NCI-H748 (cell line): ENCODE data around the gene FBXO41.

Experiments used
- DNase-seq: peaks from one replicate; lab custom pipeline; 2025; ENCODE audit not compliant: unreplicated experiment; lab: John Stamatoyannopoulos, UW

Gene FBXO41

DNA sequence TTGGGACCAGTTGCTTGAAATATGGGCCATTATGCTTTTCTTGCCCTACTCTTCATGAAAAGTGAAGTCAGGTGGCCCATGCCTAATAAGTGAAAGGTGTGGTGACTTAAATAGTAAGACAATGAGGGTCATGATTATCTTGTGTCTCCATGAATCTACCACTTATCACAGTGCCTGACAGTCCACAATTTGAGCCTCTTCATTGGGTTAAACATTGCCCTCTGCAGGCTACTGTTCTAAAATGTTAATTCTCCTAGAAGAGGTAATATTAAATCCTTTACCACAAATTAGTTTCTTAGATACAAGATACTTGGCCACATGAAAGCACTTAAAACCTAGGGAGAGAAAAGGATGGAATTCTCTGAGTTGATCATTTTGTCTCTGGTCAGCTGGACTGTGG is 5.0 kb upstream of the FBXO41 start:
- no peak for DNase-seq

- DNase-seq: no peak
Observed at GRCh38 chr2:73286134-73286655, 1.9 kb upstream of the FBXO41 start.

DNA sequence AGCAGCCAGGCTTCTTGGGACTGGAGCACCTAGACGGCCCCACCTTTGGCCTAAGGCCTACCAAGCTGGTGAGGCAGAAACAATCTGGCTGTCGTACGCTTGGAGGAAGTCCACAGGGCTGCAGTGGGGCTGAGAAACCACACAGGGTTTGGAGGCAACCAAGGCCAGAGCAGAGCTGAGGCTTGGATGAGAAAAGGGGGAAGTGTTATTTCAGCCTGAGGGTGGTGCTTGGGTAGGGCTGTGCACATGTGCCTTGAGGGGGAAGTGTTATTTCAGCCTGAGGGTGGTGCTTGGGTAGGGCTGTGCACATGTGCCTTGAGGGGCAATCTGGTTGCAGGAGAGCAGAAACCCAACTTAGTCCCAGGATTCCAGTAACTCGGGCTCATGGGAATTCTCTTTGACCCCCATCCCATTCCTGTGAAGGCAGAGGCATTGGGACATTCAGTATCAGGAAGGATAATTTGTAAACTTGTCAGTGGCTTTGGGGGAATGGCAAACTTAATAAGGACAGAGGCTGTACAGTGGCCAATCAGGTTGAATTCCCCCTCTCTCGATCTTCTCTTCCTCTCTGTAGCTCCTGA is 971 bp upstream of the FBXO41 start:
- DNase-seq: no peak

DNA sequence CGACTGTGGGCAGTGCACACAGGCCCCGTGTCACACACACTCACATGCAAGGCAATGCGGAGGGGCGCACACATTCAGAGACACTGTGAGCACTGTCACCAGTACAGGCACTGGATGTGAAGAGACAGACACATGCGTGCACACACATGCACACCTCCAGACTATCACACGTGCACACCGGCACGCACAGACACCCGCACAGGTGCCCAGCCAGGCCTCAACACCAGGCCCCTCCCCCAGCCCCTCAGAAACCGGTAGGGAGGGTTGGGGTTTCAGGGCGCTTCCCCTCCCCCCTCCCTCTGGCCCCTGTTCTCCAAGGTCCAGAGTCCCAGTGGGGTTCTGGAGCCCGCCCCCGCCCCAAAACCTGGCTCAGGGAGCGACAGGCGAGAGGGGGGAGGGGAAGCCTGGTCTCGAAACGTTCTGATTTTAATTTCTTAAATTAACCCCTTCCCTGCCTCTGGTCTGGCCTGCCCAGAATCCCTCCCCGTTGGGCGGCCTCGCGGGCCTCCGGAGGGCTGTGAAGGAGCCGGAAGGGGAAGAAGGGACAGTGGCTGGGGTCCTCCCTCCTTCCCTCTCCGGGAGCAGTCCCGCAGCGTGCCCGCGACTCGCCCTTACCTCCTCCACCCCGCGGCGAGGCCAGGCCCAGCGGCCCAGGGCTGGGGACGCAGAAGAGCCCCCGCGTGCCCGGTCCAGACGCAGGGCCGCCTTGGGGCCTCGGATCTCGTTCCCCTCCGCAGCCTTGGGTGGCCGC is 558 bp downstream of the FBXO41 start:
- peak; percentile 50 for DNase-seq

DNA sequence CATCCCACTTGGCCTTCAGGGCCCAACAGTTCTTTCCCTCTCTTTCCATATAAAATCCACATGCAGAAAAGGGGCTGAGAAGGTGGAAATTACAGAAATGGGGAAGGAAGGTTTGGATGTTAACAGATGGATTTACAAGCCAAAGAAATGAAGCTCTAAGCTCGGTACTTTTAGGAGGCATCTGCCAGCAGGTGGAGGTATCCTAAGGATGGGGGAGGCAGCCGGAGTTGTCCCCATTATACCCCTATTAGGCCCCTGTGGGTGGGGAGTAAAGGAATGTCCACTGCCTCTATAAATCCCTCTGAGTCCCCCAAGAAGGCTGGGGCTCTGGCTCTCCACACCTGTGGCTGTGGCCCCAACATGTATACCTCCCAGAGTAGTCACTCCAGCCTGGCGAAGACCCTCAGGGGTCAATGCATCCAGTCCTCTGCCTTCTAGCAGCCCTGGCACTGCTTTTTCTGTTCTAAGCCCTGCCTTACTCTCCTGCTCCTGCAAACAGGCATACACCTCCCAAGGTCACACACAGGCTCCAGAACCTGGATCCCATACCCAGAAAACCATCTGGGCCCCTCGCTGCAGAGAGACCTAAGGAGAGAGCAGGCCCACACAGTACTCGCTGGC is 1.2 kb downstream of the FBXO41 start:
- no peak for DNase-seq

GRCh38 chr2:73281244-73281643 is 3.0 kb downstream of the FBXO41 start:
- no peak for DNase-seq

DNA sequence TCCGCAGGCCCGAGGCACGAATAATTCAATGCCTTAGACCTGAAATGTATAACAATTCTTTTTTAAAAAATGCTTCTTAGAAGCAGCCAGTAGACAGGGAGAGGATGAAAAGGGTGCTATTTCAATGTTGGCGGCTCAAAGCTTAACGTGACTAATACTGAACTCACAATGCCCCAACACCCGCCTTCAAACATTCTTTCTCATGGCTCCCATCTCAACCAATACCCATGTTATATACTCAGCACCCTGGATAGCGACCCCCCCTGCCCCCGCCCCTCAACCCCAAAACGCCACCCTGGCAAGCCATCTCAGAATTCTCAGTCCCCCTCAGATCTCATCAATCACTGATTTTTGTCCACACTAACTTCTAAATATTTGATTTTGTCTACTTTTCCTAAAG is 4.4 kb downstream of the FBXO41 start:
- no peak for DNase-seq

DNA sequence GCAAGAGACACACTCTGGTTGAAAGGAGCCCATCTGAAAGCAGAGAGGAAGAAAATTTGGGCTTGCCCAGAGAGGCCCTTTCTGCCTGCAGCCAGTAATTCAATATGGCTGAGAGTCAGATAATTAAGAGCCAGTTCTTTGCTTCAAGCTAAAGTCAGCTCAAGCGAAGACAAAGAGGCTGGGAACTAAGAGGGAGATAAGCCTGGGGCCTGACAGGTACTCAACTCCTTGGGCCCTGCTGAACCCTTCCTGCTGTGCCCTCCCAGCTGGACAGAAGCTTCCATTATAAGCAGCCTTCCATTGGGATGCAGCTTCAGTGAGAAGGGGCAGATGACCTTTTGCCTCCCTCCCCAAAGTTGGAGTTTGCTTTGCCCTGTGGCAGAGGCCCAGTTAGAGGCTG is 12.0 kb downstream of the FBXO41 start:
- no peak for DNase-seq

- peak; percentile 45 for DNase-seq
Observed at GRCh38 chr2:73269686-73270465, 14.4 kb downstream of the FBXO41 start.

GRCh38 chr2:73268830-73269685 is 15.2 kb downstream of the FBXO41 start:
- DNase-seq: peak; percentile 88

- DNase-seq: no peak
Observed at GRCh38 chr2:73268366-73268829, 15.9 kb downstream of the FBXO41 start.

DNA sequence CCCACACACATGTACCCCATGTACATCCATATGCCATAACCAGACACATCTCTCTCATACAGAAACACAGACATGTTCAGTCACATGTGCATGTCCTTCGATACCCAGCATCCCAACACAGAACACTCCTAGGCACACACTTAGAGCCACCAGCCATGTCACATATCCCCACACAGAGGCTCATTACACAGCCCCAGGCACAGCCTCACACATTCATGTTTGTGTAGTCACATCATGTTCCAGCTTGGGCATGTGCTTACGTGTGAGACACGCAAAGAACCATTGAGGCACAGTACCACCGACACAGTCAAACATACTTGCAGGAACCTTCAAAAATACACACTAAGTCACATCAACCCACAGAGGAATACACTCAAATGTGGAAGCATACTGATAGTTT is 17.3 kb downstream of the FBXO41 start:
- no peak for DNase-seq

DNA sequence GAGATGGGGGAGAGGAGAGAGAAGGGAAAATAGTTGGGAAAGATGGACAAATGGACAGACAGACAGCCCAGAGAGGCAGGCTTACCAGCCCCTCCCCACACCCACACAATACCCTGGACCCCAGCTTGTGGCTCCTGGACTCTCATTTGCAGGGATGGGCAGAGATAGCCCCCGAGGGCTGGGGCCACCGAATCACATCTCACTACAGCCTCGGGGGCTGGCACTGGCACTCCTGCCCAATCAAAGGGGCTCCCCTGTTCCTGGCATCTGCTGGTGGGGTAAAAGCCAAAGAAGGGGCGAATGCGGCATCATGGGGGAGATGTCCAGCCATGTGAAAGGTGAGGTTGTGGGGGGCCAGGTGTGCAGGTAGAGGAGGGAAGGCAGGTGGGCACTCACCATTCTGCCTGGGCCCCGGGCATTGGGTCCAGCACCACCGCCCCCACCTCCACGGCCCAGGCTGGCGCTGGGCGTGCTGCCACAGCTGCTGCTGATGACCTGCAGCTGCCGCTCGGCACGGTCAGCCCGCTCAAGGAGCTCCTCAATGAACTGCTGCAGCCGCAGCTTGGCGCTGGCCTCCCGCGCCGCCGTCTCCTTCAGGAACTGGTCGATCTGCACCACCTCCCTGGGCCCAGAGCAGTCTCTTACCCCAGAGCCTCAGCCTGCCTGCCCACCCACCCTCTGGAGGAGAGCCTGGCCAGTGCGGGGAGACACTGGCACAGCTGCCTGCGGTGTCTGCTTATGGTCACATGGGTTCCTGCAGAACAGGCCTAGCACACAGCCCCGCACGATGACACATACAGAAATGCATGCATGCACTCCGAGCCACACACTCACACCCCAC is 18.0 kb downstream of the FBXO41 start:
- DNase-seq: no peak

GRCh38 chr2:73265298-73266060 is 18.8 kb downstream of the FBXO41 start:
- no peak for DNase-seq

- DNase-seq: no peak
Observed at GRCh38 chr2:73264783-73265182, 19.5 kb downstream of the FBXO41 start.

DNA sequence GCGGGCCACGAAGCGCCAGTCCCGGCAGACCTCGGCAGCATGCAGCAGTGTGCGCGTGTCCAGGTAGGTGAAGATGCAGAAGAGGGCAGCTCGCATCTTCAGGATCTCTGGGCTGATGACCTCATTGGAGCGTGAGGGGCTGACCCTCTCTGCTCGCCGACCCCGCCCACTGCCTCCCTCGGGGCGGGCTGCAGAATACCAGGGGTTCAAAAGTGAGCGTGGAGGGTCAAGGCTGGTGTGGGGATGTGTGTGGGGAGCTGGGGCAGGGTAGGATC is 20.0 kb downstream of the FBXO41 start:
- no peak for DNase-seq

DNA sequence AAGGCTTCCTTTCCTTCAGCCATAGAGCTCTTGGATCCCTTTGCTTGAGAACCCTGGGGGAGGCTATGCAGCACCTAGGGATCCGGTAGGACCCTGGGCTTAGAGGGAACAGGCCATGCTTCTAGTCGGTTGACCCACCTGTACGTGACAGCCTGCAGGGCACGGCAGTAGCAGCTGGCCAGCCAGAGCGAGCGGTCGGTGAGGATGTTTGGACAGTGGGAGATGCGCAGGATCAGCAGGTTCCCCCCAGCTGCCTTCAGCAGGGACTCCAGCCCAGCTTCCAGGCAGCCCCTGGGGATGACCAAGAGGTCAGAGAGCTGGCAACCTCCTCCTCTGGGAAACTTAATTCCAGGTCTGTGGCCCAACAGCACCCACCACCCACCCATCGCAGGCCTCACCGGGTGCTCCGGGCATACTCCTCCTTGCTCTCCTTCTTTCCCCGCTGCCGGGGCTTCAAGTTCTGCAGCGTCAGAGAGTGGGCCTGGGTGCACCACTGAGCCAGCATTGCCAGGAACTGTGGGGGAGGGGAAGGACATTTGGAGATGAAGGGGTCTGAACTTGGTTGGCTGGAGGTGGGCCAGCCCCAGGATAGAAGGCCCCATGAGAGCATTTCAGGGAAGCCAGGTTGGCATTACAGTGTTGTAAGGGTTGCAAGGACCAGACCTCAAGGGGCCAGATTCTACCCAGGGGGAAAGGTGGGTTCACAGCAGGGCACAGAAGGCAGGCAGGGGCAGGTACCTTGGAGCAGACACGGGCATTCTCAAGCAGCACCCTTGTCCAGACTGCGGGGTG is 20.5 kb downstream of the FBXO41 start:
- no peak for DNase-seq
